Daoy (cell line): ENCODE results near the gene IGF2R. TPM values are rescaled to one million over a fixed set of nuclear protein-coding genes. Genes with fewer than 3 reads are reported as not detected.
A peak's percentile ranks its signal among the peaks of the same experiment; 100 is the strongest.
"Not testable (repeated sequence)": the region's sequence is repeated elsewhere in the genome, so short reads cannot be mapped to it uniquely, and the experiment has no call there.

Source experiments
- DNase-seq: peaks from one replicate; pipeline ENCODE4 v3.0.0-alpha.2; 2015; ENCODE audit warnings: low read depth
- total RNA-seq: library from RNA; depleted of rRNA; stranded (reverse); fragments of >200 nt; shearing (Covaris generic); gene quantifications from 2 replicates; pipeline ENCODE4 v1.2.3, GENCODE V29; 2014

The IGF2R gene
- total RNA-seq, 1 experiment from 2014 or later = 41.1 TPM

GRCh38 chr6:159951772-159952171, 17.1 kb upstream of the IGF2R start:
- no peak for DNase-seq

- DNase-seq = no peak
Observed at GRCh38 chr6:159952289-159953005, 16.4 kb upstream of the IGF2R start.

- DNase-seq = peak; percentile 62
Observed at GRCh38 chr6:159953091-159953601, 15.7 kb upstream of the IGF2R start.

GRCh38 chr6:159955945-159956361, 12.9 kb upstream of the IGF2R start:
- DNase-seq = no peak

- DNase-seq = no peak
Observed at GRCh38 chr6:159957071-159957673, 11.7 kb upstream of the IGF2R start.

GRCh38 chr6:159959165-159959975, 9.5 kb upstream of the IGF2R start:
- no peak for DNase-seq

GRCh38 chr6:159959976-159960384, 8.9 kb upstream of the IGF2R start:
- no peak for DNase-seq

GRCh38 chr6:159960485-159960884, 8.4 kb upstream of the IGF2R start:
- DNase-seq = no peak

- DNase-seq = peak; percentile 25
Observed at GRCh38 chr6:159961528-159961927, 7.4 kb upstream of the IGF2R start.

- DNase-seq = no peak
Observed at GRCh38 chr6:159963111-159963510, 5.8 kb upstream of the IGF2R start.

- DNase-seq = no peak
Observed at GRCh38 chr6:159964046-159964445, 4.8 kb upstream of the IGF2R start.

GRCh38 chr6:159966339-159966738, 2.5 kb upstream of the IGF2R start:
- no peak for DNase-seq

- no peak for DNase-seq
Observed at GRCh38 chr6:159966981-159967380, 1.9 kb upstream of the IGF2R start.

- not testable (repeated sequence) for DNase-seq
Observed at GRCh38 chr6:159967621-159968020, 1.3 kb upstream of the IGF2R start.

- peak; percentile 62 for DNase-seq
Observed at GRCh38 chr6:159969204-159969912, 476 bp downstream of the IGF2R start.

- peak; percentile 83 for DNase-seq
Observed at GRCh38 chr6:159969921-159970320, 1.0 kb downstream of the IGF2R start.

GRCh38 chr6:159970659-159971063, 1.8 kb downstream of the IGF2R start:
- DNase-seq = no peak

GRCh38 chr6:159971341-159972178, 2.7 kb downstream of the IGF2R start:
- no peak for DNase-seq

GRCh38 chr6:159972506-159973268, 3.8 kb downstream of the IGF2R start:
- DNase-seq = no peak

- DNase-seq = no peak
Observed at GRCh38 chr6:159973406-159973805, 4.5 kb downstream of the IGF2R start.
